GM12864 (cell line): ENCODE data around the gene DNALI1.

ENCODE experiments used
- DNase-seq: peaks from one replicate; pipeline ENCODE4 v3.0.0-alpha.2; 2011; ENCODE audit warnings: low read depth
- H3K4me3 ChIP-seq: 2 replicates; pipeline ENCODE4 v1.5.1; 2011; ENCODE audit warnings: mild to moderate bottlenecking, low read depth, low read length, control low read depth
- CTCF ChIP-seq: IDR thresholded peaks from 2 replicates; pipeline ENCODE4 v1.5.1; 2011; ENCODE audit warnings: low read depth, mild to moderate bottlenecking, moderate library complexity, low read length, control low read depth, inconsistent platforms; ENCODE audit errors: missing control alignments

Gene DNALI1

GRCh38 chr1:37606481-37607263 lies 49.9 kb downstream of the DNALI1 start:
- no peak for TF ChIP-seq CTCF
- DNase-seq: no peak
- H3K4me3 ChIP-seq: no peak overlapping the region

GRCh38 chr1:37609002-37609401 lies 52.3 kb downstream of the DNALI1 start:
- DNase-seq: no peak
- H3K4me3 ChIP-seq: no peak overlapping the region
- no peak for TF ChIP-seq CTCF

GRCh38 chr1:37609994-37610393 lies 53.3 kb downstream of the DNALI1 start:
- TF ChIP-seq CTCF: no peak
- DNase-seq: no peak
- no peak overlapping the region for H3K4me3 ChIP-seq

- H3K4me3 ChIP-seq: no peak overlapping the region
- TF ChIP-seq CTCF: no peak
- no peak for DNase-seq
Measured at GRCh38 chr1:37612186-37612585, 55.4 kb downstream of the DNALI1 start.

- H3K4me3 ChIP-seq: no peak overlapping the region
- no peak for DNase-seq
Measured at GRCh38 chr1:37614105-37614504, 57.4 kb downstream of the DNALI1 start.

GRCh38 chr1:37616330-37616729 lies 59.6 kb downstream of the DNALI1 start:
- no peak for TF ChIP-seq CTCF
- DNase-seq: no peak
- H3K4me3 ChIP-seq: no peak overlapping the region

More at GRCh38 chr1:37614105-37614504, 57.4 kb downstream of the DNALI1 start:
- no peak for TF ChIP-seq CTCF
